Measurements from ENCODE around the gene GATB.

Gene GATB

DNA sequence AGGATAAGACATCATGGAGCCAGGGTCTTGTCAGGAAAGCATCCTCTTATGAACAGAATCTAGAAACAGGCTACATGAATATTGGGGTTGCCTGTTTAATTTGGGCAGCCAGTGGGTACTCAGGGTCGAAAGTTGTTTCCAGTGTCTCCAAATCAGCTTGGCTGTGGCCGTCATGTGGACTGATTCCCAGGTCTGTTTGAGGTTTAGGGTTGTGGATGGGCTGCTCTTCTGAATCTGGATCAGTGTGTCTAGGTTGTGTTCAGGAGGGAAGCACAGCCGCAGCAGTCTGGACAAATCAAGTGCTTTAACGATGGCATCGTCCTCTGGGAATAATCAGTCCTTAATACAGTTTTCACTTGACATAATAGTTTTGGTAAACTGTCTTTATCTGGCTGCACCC is 94.3 kb downstream of the GATB start:
- no peak overlapping the region for H3K4me3 ChIP-seq (ENCODE audit: low read depth, low read length)
- no peak for DNase-seq (ENCODE audit: low read depth)
- TF ChIP-seq, protein P1, sequence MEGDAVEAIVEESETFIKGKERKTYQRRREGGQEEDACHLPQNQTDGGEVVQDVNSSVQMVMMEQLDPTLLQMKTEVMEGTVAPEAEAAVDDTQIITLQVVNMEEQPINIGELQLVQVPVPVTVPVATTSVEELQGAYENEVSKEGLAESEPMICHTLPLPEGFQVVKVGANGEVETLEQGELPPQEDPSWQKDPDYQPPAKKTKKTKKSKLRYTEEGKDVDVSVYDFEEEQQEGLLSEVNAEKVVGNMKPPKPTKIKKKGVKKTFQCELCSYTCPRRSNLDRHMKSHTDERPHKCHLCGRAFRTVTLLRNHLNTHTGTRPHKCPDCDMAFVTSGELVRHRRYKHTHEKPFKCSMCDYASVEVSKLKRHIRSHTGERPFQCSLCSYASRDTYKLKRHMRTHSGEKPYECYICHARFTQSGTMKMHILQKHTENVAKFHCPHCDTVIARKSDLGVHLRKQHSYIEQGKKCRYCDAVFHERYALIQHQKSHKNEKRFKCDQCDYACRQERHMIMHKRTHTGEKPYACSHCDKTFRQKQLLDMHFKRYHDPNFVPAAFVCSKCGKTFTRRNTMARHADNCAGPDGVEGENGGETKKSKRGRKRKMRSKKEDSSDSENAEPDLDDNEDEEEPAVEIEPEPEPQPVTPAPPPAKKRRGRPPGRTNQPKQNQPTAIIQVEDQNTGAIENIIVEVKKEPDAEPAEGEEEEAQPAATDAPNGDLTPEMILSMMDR (conservative IDR thresholded peaks at IDR 0.05; ENCODE audit: low read depth, low read length) = no peak

DNA sequence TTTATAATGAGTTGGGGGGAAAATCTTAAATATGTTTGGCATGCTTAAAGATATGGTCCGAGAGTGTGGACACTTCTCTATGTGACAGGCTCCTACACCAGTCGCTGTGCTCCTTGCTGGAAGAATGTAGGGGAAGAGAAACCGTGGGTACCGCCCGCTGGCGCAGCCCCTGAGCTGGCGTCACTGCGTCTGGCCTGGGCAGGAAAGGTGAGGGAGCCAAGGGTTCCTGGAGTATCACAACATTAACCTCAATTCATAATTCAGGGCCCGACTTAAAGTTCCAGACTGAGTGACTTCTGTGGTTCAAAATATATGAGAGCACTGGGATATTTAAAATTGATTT is 95.1 kb downstream of the GATB start:
- TF ChIP-seq, protein P1 (conservative IDR thresholded peaks at IDR 0.05; ENCODE audit: low read depth, low read length) = no peak
- no peak overlapping the region for H3K4me3 ChIP-seq (ENCODE audit: low read depth, low read length)
- DNase-seq (ENCODE audit: low read depth) = no peak

DNA sequence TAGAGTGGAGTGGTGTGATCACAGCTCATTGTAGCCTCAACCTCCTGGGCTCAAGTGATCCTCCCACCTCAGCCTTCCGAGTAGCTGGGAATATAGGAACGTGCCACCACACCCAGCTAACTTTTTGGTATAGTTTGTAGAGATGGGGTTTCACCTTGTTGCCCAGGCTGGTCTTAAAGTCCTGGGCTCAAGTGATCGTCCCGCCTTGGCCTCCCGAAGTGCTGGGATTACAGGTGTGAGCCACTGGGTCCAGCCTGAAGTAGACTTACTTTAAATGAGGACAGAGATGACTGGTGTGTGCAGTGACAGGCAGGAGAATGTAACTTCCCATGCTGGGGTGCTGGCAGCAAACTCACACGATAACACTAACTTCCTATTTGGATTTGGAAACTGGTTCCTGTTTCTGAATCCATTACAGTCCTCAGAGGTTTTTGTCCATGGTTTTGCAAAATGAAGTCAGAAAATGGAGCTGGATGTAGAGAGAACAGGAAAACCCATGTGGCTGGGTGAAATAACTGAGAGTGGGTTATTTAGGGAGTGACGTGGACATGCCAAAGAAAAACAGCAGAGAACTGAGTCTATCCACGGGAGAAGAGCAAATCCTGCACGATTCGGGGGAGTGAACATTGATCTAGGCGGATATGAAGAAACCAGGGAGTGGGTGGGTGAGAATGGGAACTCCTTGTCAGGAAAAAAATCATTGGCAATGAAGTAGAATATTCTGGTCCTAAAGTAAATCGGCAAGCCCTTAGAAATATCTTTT is 95.6 kb downstream of the GATB start:
- H3K4me3 ChIP-seq (ENCODE audit: low read depth, low read length) = no peak overlapping the region
- no peak for DNase-seq (ENCODE audit: low read depth)
- TF ChIP-seq, protein P1 (conservative IDR thresholded peaks at IDR 0.05; ENCODE audit: low read depth, low read length) = no peak

DNA sequence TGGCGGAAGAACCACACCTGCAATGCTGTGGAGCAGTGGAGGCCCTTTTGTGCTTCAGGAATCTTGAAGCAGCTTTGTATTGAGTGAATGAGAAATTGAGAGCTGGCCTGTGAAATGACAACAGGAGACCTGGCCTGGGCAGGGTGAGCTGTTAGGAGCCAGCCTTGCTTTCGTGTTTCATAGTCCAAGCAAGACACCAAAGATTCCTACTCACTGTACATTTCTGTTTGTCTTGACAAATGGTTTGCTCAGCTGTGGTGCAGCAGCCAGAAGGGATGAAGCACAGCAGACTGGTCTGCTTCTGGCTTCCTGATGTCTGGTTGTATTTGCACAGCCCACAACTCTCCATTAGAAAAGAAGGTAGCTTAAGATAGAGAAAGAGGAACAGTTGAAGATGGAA is 96.5 kb downstream of the GATB start:
- DNase-seq (ENCODE audit: low read depth) = no peak
- TF ChIP-seq, protein P1 (conservative IDR thresholded peaks at IDR 0.05; ENCODE audit: low read depth, low read length) = no peak
- no peak overlapping the region for H3K4me3 ChIP-seq (ENCODE audit: low read depth, low read length)

DNA sequence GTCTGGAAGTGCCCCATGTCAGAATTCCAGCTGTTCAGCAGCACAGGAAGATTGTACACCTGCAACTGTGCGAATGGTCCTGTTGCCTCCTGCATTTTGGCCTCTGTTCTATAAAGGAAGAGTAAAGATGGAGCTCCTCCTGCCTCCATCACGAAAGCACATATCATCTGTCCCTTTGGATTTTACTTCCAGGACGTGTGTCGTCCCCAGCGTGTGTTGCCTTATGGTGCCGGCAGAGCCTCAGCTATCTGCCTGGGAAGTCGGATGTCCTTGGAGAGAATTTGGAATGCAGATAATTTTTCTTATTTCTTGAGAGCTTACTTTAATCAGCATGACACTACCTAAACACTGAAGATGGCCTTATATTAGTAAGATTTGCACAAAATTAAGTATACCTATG is 97.7 kb downstream of the GATB start:
- no peak for DNase-seq (ENCODE audit: low read depth)
- TF ChIP-seq, protein P1 (conservative IDR thresholded peaks at IDR 0.05; ENCODE audit: low read depth, low read length) = no peak
- H3K4me3 ChIP-seq (ENCODE audit: low read depth, low read length) = no peak overlapping the region

DNA sequence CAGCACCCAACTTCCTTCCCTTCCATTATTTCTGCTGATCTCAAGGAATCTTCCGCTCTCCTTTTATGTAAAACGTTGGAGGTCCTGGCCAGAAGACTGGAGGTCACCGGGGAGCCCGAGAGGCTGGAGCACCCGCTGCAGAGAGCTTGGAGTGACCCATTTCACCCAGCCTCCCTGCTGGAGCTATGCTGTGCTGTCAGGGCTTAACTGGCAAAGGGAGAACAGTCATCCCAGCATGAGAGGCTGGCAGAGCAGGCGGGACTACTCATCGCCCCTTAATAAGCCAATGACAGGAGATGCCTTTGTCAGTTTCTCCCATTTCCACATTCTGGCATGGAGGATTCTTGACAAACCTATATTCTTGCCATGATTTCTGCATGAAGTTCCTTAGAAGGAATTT is 98.9 kb downstream of the GATB start:
- no peak overlapping the region for H3K4me3 ChIP-seq (ENCODE audit: low read depth, low read length)
- DNase-seq (ENCODE audit: low read depth) = no peak
- TF ChIP-seq, protein P1 (conservative IDR thresholded peaks at IDR 0.05; ENCODE audit: low read depth, low read length) = no peak

DNA sequence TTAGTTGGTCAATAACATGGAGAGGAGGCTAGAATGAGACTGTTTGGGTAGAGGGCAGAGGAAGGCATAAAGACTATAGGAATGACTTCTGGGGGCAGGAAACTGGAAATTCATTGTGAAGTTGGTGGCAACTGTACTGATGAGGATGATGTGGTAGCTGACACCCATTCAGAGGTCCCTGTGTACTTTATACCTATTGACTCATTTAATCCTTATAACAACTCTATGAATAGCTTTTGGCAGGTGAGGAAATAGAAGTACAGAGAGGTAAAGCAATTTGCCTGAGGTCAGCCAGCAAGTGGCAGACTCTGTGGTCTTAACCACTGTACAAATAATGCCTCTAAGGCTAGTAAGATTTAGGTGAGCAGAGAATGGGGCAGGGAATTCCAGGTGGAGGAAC is 100.1 kb downstream of the GATB start:
- H3K4me3 ChIP-seq (ENCODE audit: low read depth, low read length) = no peak overlapping the region
- TF ChIP-seq, protein P1 (conservative IDR thresholded peaks at IDR 0.05; ENCODE audit: low read depth, low read length) = no peak
- DNase-seq (ENCODE audit: low read depth) = no peak

Measured in choroid plexus epithelial cell (primary cell).